Stimulated activated CD4-positive, alpha-beta T cell treated with anti-CD3 and anti-CD28 coated beads, Interleukin-12 subunit alpha, Interleukin-12 subunit beta, amount 100 ng/mL, for 48 hours (primary cell): Measurements from ENCODE around the gene ERC1.
"Not testable (repeated sequence)": the region's sequence is repeated elsewhere in the genome, so short reads cannot be mapped to it uniquely, and the experiment has no call there.

Experiments
- DNase-seq, 3 donors: peaks; one replicate each; pipeline ENCODE4 v3.0.0-alpha.2; 2020; ENCODE audit warnings: low read depth in 2 of 3, low spot score in 1 of 3

ERC1 gene

GRCh38 chr12:1184402-1184801 is 193.4 kb downstream of the ERC1 start:
- no peak for DNase-seq

DNA sequence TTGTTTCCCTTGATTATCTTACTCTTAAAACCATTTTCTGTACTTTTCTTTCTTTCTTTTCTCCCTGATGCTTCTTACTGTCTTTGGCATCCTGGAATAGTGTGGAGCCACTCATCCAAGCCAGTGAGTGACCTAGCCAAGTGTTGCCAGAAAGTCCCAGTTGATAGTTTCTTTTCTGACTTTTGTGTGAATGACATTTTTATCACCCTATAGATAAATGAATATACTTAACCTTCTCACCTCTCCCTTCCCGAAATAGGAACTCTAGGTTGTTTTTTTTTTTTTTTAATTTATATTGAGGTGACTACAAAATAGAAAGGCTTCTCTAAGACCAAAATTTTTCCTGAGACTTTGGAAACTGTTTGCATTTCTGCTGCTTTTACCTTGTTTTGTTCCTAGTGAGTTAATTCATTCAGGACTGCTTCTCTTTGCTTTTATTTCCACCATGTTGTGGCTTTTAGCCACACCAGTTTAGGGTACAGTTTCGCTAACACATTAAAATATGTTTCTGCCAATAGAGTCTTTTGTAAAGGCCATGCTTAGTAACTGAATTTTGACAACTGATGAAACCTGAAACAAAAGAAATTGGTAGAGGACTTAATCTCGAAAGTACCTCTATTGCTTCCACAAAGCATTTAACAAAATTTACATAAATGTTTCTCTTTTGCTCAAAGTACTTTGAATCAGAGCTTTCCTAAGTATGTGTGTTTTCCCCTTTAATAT is 194.6 kb downstream of the ERC1 start:
- DNase-seq = no peak

GRCh38 chr12:1186298-1186697 is 195.3 kb downstream of the ERC1 start:
- no peak for DNase-seq

GRCh38 chr12:1188016-1188415 is 197.0 kb downstream of the ERC1 start:
- DNase-seq = no peak

GRCh38 chr12:1189163-1189562 is 198.1 kb downstream of the ERC1 start:
- no peak for DNase-seq

DNA sequence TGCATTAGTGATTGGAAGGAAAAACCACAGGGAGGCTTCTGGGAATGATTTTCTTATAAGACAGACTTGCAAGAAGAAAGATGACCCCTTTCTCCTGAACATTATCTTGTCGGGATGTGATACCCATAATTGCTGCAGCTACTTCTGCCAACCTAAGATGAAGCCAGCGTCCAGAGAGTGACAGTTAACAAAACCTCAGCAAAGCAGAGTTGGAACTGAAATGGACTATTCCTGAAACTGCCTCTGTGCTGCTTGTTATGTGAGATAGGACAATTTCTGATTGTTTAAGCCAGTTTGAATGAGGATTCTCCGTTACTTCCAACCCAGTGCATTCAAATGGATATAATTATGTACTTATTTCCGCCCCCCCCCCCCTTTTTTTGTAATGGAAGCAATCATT is 204.5 kb downstream of the ERC1 start:
- no peak for DNase-seq

GRCh38 chr12:1197264-1198018 is 206.4 kb downstream of the ERC1 start:
- no peak for DNase-seq

DNA sequence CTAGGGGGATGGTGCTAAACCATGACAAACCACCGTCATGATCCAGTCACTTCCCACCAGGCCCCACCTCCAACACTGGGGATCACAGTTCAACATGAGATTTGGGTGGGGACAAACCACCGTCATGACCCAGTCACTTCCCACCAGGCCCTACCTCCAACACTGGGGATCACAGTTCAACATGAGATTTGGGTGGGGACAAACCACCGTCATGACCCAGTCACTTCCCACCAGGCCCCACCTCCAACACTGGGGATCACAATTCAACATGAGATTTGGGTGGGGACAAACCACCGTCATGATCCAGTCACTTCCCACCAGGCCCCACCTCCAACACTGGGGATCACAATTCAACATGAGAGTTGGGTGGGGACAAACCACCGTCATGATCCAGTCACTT is 207.8 kb downstream of the ERC1 start:
- DNase-seq = not testable (repeated sequence)

- DNase-seq = no peak
Measured at GRCh38 chr12:1199700-1200099, 208.7 kb downstream of the ERC1 start.

- no peak for DNase-seq
Measured at GRCh38 chr12:1201030-1201429, 210.0 kb downstream of the ERC1 start.

GRCh38 chr12:1201886-1202285 is 210.9 kb downstream of the ERC1 start:
- DNase-seq = no peak

DNA sequence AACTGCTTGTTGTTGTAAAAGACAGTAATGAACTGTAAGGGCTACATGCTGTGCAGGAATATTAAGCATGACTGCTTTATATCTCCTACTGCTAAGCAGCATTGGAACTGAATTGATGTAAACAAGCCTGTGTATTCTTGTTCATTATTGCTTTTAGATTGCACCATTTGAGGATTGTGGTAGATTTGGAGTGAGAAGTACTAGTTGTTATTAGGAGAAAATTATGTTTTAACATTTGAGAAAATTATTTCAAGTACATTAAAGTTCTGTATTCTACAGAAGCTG is 212.7 kb downstream of the ERC1 start:
- no peak for DNase-seq

GRCh38 chr12:1204581-1205121 is 213.6 kb downstream of the ERC1 start:
- no peak for DNase-seq

- DNase-seq = no peak
Measured at GRCh38 chr12:1205512-1206060, 214.6 kb downstream of the ERC1 start.

GRCh38 chr12:1206118-1206734 is 215.2 kb downstream of the ERC1 start:
- DNase-seq = no peak

DNA sequence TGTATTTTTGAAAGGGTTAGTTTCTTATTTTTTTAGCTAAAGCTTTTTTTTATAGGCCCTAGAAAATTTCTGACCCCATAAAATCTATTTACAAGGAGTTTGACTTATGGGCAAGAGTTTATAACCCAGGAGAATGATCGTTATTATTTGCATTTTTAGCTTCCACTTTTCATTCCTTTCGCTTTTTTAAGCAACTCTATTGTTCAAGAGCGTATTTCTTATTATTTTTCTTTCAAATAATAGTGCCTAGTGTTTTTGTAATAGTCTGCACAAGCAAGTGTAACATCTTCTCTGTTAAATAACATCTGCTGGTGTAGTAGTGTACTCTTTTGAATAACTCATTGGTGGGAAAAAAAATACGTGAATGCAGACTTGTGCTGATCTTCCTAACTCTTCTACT is 216.3 kb downstream of the ERC1 start:
- DNase-seq = no peak

DNA sequence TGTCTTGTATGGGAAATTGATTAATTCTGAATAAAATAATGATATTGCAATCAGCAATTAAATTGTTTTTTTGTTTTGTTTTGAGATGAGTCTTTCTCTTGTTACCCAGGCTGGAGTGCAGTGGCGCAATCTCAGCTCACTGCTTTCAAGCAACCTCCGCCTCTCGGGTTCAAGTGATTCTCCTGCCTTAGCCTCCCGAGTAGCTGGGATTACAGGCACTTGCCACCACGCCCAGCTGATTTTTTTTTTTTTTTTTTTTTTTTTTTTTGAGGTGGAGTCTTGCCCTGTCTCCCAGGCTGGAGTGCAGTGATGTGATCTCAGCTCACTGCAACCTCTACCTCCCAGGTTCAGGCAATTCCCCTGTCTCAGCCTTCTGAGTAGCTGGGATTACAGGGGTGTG is 217.7 kb downstream of the ERC1 start:
- DNase-seq = not testable (repeated sequence)

- no peak for DNase-seq
Measured at GRCh38 chr12:1212526-1212925, 221.5 kb downstream of the ERC1 start.

DNA sequence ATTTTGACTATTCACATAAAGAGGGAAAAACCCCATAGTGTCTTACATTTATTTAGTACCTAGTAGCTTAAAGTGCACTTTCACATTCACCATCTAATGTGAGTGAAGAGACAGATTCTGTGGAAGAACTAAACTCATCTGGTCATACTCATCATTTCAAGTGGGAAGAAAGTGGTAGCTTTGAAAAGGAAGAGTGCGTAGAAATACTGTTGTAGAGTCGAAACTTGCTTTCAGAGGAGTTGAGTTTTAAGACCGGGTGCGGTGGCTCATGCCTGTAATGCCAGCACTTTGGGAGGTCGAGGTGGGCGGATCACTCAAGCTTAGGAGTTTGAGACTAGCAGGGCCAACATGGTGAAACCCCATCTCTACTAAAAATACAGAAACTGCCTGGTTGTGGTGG is 222.2 kb downstream of the ERC1 start:
- peak; percentile 42 to 57 (median 45) for DNase-seq

DNA sequence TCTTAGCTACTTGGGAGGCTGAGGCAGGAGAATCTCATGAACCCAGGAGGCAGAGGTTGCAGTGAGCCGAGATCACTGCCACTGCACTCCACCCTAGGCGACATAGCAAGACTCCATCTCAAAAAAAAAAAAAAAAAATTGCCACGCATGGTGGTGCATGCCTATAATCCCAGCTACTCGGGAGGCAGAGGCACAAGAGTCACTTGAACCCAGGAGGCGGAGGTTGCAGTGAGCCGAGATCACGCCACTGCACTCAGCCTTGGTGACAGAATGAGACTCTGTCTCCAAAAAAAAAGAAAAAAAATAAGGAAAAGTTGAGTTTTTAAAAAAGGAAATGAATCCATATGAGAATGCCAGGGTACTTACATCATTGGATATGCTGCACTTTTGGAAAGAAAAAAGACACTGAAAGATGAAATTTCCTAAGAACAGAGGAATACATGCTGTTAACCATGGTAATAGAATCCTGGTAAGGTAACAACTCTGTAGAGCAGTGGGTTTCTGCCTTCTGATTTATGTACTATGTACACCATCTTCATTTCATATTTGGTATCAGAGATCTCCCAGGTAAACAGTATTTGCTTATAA is 222.7 kb downstream of the ERC1 start:
- DNase-seq = no peak

DNA sequence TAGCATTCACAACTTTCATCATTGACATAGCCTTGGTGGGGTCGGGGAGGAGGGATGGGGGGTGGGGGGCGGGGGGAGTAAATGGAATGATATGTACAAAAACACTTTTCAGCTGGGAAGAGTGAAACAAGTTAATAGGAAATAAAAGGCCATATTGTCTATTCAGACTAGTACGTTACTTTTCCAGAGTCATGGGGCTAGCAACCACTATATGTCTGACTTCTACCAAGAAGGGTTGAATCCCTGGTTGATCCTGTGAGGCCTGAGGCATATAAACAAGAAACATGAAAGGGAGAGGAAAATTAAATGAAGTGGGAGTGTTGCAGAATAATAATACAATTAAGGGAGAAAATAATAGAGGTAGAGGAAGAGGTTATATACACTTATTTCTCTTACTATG is 225.5 kb downstream of the ERC1 start:
- DNase-seq = no peak
